Lower lobe of right lung (tissue), 2 donors: ENCODE measurements around the gene DPP9. TPM values are rescaled to one million over a fixed set of nuclear protein-coding genes. Genes with fewer than 3 reads are reported as not detected.

Source experiments
- ATAC-seq, 2 donors: fragments of 200-7000 bp; cut with Tn5 transposase; one replicate each; pipeline ENCODE4 v1.9.1; 2020 to 2022; ENCODE audit warnings: mild to moderate bottlenecking in 2 of 2, moderate library complexity in 2 of 2
- DNase-seq: peaks from one replicate; pipeline ENCODE4 v3.0.0-alpha.2; 2020
- H3K27ac ChIP-seq: fragments of 200-600 bp; one replicate; pipeline ENCODE4 v1.8.0; 2022
- H3K27me3 ChIP-seq: fragments of 200-600 bp; one replicate; pipeline ENCODE4 v1.8.0; 2022; ENCODE audit warnings: low read depth
- H3K36me3 ChIP-seq: fragments of 200-600 bp; one replicate; pipeline ENCODE4 v1.8.0; 2022; ENCODE audit warnings: mild to moderate bottlenecking
- H3K4me1 ChIP-seq: fragments of 200-600 bp; one replicate; pipeline ENCODE4 v1.8.0; 2022
- H3K4me3 ChIP-seq: fragments of 200-600 bp; one replicate; pipeline ENCODE4 v1.8.0; 2022; ENCODE audit warnings: mild to moderate bottlenecking
- H3K9me3 ChIP-seq: fragments of 200-600 bp; one replicate; pipeline ENCODE4 v1.8.0; 2022
- CTCF ChIP-seq: fragments of 200-600 bp; IDR thresholded peaks from one replicate; pipeline ENCODE4 v1.8.0; 2022; ENCODE audit warnings: antibody characterized with exemption, mild to moderate bottlenecking
- intact Hi-C: fragments of 100-400 bp; cut with DNase I; formaldehyde crosslinking; loops from one replicate; pipeline ENCODE4 v1.11.0; 2022
- total RNA-seq: library from RNA; stranded (reverse); fragmentation: NEBNext Ultra II Directional; extraction: Animal tissue kit (Norgen Biotek cat#: 25700); gene quantifications from one replicate; pipeline ENCODE4 v1.2.1, GENCODE V29; 2021
- donor health status: DM: no; HTN: yes; CAD: no; lungs with severe emphysema.

The DPP9 gene
- total RNA-seq, 1 donor from 2014 or later, result 79.6 TPM

GRCh38 chr19:4722671-4723594 lies 709 bp downstream of the DPP9 start:
- Histone ChIP-seq H3K27me3 (no peaks in the 10 kb centered on the region), H3K4me1 (peaks cover 43% of the 10 kb centered on the region), H3K4me3 (peak overlapping the region; percentile 93), H3K27ac (peak overlapping the region; percentile 90), H3K9me3 (no peaks in the 10 kb centered on the region), H3K36me3 (peaks cover 40% of the 10 kb centered on the region)
- TF ChIP-seq CTCF, result no peak
- intact Hi-C loops, result no loop called here
- peak; percentile 47 for DNase-seq
- no peak for ATAC-seq

GRCh38 chr19:4721196-4721595 lies 2.4 kb downstream of the DPP9 start:
- TF ChIP-seq CTCF, result no peak
- ATAC-seq (no peak), DNase-seq (no peak)
- intact Hi-C loops, result no loop called here
- Histone ChIP-seq H3K36me3 (peaks cover 55% of the 10 kb centered on the region), H3K27ac (no peak overlapping the region), H3K27me3 (no peaks in the 10 kb centered on the region), H3K4me1 (peaks cover 57% of the 10 kb centered on the region), H3K4me3 (no peak overlapping the region), H3K9me3 (no peaks in the 10 kb centered on the region)

- intact Hi-C loops, result no loop called here
- Histone ChIP-seq H3K27ac (no peak overlapping the region), H3K9me3 (no peaks in the 10 kb centered on the region), H3K27me3 (no peaks in the 10 kb centered on the region), H3K4me1 (peaks cover 58% of the 10 kb centered on the region), H3K36me3 (peaks cover 64% of the 10 kb centered on the region), H3K4me3 (no peak overlapping the region)
- no peak for TF ChIP-seq CTCF
- DNase-seq, result peak; percentile 37
- no peak for ATAC-seq
Observed at GRCh38 chr19:4720037-4720700, 3.5 kb downstream of the DPP9 start.

- intact Hi-C loops, result no loop called here
- H3K27me3 ChIP-seq, result no peaks in the 10 kb centered on the region
- ATAC-seq, result no peak
- no peak overlapping the region for H3K27ac ChIP-seq
- H3K4me1 ChIP-seq, result peaks cover 60% of the 10 kb centered on the region
- no peak for TF ChIP-seq CTCF
- no peaks in the 10 kb centered on the region for H3K9me3 ChIP-seq
- no peak overlapping the region for H3K4me3 ChIP-seq
- peaks cover 69% of the 10 kb centered on the region for H3K36me3 ChIP-seq
- DNase-seq, result peak; percentile 29
Observed at GRCh38 chr19:4719499-4719866, 4.2 kb downstream of the DPP9 start.

- no peak for ATAC-seq
- DNase-seq, result no peak
- peaks cover 82% of the 10 kb centered on the region for H3K36me3 ChIP-seq
- H3K9me3 ChIP-seq, result no peaks in the 10 kb centered on the region
- H3K27me3 ChIP-seq, result no peaks in the 10 kb centered on the region
- intact Hi-C loops, result no loop called here
- H3K4me3 ChIP-seq, result no peak overlapping the region
- peaks cover 72% of the 10 kb centered on the region for H3K4me1 ChIP-seq
- peak overlapping the region; percentile 36 for H3K27ac ChIP-seq
- no peak for TF ChIP-seq CTCF
Observed at GRCh38 chr19:4717966-4718701, 5.5 kb downstream of the DPP9 start.
